ENCODE measurements around the gene SMIM5. TPM values are rescaled to one million over a fixed set of nuclear protein-coding genes. Genes with fewer than 3 reads are reported as not detected.
A peak's percentile ranks its signal among the peaks of the same experiment; 100 is the strongest.

The SMIM5 gene
- total RNA-seq, 1 experiment from 2014 or later: 0.20 TPM

- TF ChIP-seq CTCF (IDR thresholded peaks at IDR 0.05; ENCODE audit: insufficient read depth in 1 of 2, low read depth in 1 of 2, low read length in 1 of 2, severe bottlenecking in 1 of 2, unreplicated experiment in 1 of 2): no peak
- no peaks in the 10 kb centered on the region for H3K36me3 ChIP-seq (ENCODE audit: control insufficient read depth, insufficient read depth, low read length)
- Mint-ChIP-seq H3K4me3 (ENCODE audit: unreplicated experiment) (no peak overlapping the region), H3K27ac (ENCODE audit: unreplicated experiment) (no peak overlapping the region), H3K36me3 (ENCODE audit: insufficient read depth, unreplicated experiment) (peaks cover 13% of the 10 kb centered on the region), H3K27me3 (ENCODE audit: insufficient read depth, unreplicated experiment) (no peaks in the 10 kb centered on the region), H3K9me3 (ENCODE audit: unreplicated experiment) (no peaks in the 10 kb centered on the region), H3K4me1 (ENCODE audit: low read depth, unreplicated experiment) (peaks cover 9% of the 10 kb centered on the region)
- DNase-seq: no peak
- BruUV-seq (replicated peaks): no TSS peak
- peaks cover 17% of the 10 kb centered on the region for H3K4me1 ChIP-seq
- POLR2A ChIA-PET: interaction anchor here (0.8 kb wide), 1 partner anchor 162 kb away, joined by 4 read pairs; no protein-coding TSS in a partner anchor
- no peaks in the 10 kb centered on the region for H3K9me3 ChIP-seq
- intact Hi-C loops (cut with micrococcal nuclease; ENCODE audit: unreplicated experiment): no loop called here
- CTCF ChIA-PET: interaction anchor here (0.7 to 1.7 kb wide), 3 partner anchors 16 to 130 kb away, joined by 5 to 8 read pairs (median 5); partner anchors contain the start of gene SMIM5
- H3K4me3 ChIP-seq (ENCODE audit: low read depth, low read length): no peak overlapping the region
- no peaks in the 10 kb centered on the region for H3K27me3 ChIP-seq (replicated peaks; ENCODE audit: control insufficient read depth, insufficient read depth, low read length)
These were observed 15.6 kb upstream of the SMIM5 start for GRCh38 chr17:75617675-75618074.

- no peaks in the 10 kb centered on the region for H3K27me3 Mint-ChIP-seq (ENCODE audit: insufficient read depth, unreplicated experiment)
- H3K4me3 Mint-ChIP-seq (ENCODE audit: unreplicated experiment): no peak overlapping the region
- POLR2A ChIA-PET: no interaction called here
These were observed 13.5 kb upstream of the SMIM5 start for GRCh38 chr17:75619506-75620431.

More at GRCh38 chr17:75619506-75620431, 13.5 kb upstream of the SMIM5 start:
- intact Hi-C loops (cut with micrococcal nuclease; ENCODE audit: unreplicated experiment): no loop called here
- BruUV-seq (replicated peaks): no TSS peak
- no peaks in the 10 kb centered on the region for H3K27me3 ChIP-seq (replicated peaks; ENCODE audit: control insufficient read depth, insufficient read depth, low read length)
- no peaks in the 10 kb centered on the region for H3K9me3 ChIP-seq
- peaks cover 11% of the 10 kb centered on the region; the same call in 1 of the 2 replicates for H3K4me1 ChIP-seq
- Mint-ChIP-seq H3K36me3 (ENCODE audit: insufficient read depth, unreplicated experiment) (peaks cover 27% of the 10 kb centered on the region), H3K9me3 (ENCODE audit: unreplicated experiment) (no peaks in the 10 kb centered on the region), H3K4me1 (ENCODE audit: low read depth, unreplicated experiment) (peaks cover 11% of the 10 kb centered on the region), H3K27ac (ENCODE audit: unreplicated experiment) (no peak overlapping the region)
- no peaks in the 10 kb centered on the region for H3K36me3 ChIP-seq (ENCODE audit: control insufficient read depth, insufficient read depth, low read length)
- DNase-seq: peak; percentile 73 to 78
- CTCF ChIA-PET: interaction anchor here (0.7 to 3.3 kb wide), 5 partner anchors 11 to 128 kb away, joined by 3 to 22 read pairs (median 5); partner anchors contain the start of gene SMIM5
- TF ChIP-seq CTCF (IDR thresholded peaks at IDR 0.05; ENCODE audit: insufficient read depth in 1 of 2, low read depth in 1 of 2, low read length in 1 of 2, severe bottlenecking in 1 of 2, unreplicated experiment in 1 of 2): peak; percentile 59 to 76
- no peak overlapping the region for H3K4me3 ChIP-seq (ENCODE audit: low read depth, low read length)
